Transverse colon (tissue), 4 donors: ENCODE results near the gene PRM2.

Experiments
- CTCF ChIP-seq, 5 experiments: fragments of 200-600 bp in 3 of 5; fragments of 450-650 bp in 2 of 5; sonication (generic) in 3 of 5; IDR thresholded peaks; 1 replicate in 2 of 5; 2 replicates in 3 of 5; pipeline ENCODE4 v1.5.1; 2016 to 2017; ENCODE audit warnings: antibody characterized with exemption in 5 of 5, inconsistent platforms in 3 of 5, mild to moderate bottlenecking in 2 of 5, moderate library complexity in 1 of 5
- POLR2A ChIP-seq: fragments of 450-650 bp; IDR thresholded peaks from one replicate; pipeline ENCODE4 v1.6.1; 2016; ENCODE audit warnings: antibody characterized with exemption, mild to moderate bottlenecking, moderate library complexity
- POLR2AphosphoS5 ChIP-seq, 3 donors: sonication (generic); formaldehyde crosslinking; IDR thresholded peaks; one replicate each; pipeline ENCODE4 v1.6.1; 2016; ENCODE audit warnings: antibody characterized with exemption in 3 of 3

GRCh38 chr16:11271610-11272009, 4.7 kb downstream of the PRM2 start:
- no peak for TF ChIP-seq POLR2A
- TF ChIP-seq CTCF (IDR thresholded peaks at IDR 0.05) = no peak
- TF ChIP-seq POLR2AphosphoS5 (IDR thresholded peaks at IDR 0.05) = no peak
